HG03354 (cell line): ENCODE measurements around the gene SOBP.

ENCODE experiments used
- ATAC-seq: cut with Tn5 transposase; IDR thresholded peaks from one replicate; pipeline ENCODE4 v1.9.1; 2021; ENCODE audit warnings: mild to moderate bottlenecking; ENCODE audit not compliant: unreplicated experiment, poor library complexity, severe bottlenecking

Gene SOBP

DNA sequence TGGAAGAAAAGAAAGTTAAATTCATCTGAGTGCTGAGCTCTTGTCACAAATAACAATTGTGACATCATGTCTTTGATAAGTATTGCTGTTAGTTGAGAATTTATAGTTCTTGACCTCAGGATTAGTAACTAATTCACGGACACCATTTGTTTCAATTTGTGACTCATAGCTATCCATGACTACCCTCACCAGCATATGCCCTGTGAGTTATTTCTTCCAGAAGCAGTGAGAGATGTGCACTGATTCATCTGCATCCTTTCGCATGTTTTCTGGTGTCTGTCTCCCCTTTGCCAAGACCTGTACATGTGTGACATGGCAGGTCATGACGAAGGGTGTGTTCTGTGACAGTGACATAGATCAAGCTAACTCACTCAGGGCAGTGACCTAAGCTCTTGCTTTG lies 86.9 kb downstream of the SOBP start:
- no peak for ATAC-seq

DNA sequence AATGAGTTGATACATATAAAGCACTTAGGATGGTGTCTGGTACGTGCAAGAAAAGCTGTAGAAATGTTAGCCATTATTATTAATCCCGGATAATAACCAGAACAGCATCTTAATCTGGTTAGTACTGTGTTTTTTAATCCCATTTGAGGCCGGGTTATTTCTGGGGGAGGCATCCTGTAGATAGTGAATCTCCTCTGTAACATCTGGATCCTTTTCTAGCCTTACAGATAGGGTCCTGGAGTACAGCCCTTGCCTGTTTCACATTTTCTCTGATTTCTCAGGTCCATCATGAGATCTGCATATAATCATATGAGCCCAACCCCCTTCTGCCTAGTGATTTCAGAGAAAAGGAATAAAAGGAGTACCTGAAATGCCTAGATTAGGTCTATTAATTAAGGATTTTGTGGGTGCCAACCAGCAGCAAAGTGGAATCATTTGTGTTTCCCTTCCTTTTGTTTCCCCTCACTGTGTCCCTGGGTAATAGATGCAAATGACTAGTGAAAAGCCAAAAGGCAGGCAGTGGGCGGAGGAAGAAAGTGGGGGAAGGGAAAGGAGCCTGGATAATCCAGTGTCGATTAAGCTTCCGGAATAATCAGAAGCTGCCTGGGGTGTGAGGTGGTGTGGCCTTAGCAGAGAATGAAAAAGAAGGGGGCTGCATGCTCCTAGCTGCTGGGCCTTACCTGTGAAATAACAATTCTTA lies 88.9 kb downstream of the SOBP start:
- no peak for ATAC-seq

GRCh38 chr6:107579456-107580056 lies 89.6 kb downstream of the SOBP start:
- ATAC-seq = no peak

DNA sequence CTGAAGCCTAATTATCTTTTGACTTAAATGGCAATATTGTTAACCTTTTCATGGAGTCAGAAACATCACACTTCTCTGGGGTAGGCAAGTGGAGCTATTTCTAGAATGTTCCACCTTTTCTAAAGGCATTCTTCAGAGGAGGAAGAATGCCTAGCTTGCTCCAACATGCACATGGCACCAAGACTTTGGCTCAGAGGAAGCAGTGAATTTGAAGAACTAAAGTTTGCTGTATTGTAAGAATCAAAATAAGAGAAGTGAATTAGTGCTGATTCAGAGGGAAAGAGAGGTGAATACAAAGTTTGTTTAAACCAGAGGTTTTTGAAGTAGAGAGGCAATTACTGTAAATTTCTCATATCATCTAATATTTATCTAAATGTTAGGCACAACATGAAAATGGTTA lies 92.2 kb downstream of the SOBP start:
- no peak for ATAC-seq

- ATAC-seq = no peak
Observed at GRCh38 chr6:107584726-107585125, 94.8 kb downstream of the SOBP start.

DNA sequence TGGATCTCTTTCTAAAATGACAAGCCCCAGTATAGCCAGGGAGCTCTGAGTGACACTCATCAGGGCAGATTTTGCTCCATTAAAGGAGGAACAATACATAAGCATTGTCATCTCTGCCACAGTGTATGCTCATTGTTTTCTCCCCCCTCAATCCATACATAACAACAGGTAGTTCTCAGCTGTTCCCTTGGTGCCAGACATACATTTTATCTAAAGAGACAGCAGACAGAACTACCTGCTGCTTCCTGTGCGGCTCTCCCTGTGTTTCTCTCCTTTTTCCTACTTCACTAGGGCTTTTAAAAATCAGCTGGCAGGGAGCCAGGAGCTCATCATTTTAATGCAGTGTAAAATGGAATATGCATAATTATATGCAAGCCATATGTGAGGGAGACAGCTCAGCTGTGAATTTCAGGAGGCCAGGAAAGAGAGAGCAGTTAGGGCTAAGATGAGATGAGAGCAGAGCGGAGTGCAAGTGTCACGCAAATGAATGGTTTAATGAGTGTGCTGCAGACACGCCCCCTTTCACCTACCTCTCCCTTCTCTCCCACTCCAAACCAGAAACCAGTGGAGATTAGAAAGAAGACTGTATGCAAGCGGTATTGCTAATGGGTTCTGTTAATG lies 96.0 kb downstream of the SOBP start:
- no peak for ATAC-seq

DNA sequence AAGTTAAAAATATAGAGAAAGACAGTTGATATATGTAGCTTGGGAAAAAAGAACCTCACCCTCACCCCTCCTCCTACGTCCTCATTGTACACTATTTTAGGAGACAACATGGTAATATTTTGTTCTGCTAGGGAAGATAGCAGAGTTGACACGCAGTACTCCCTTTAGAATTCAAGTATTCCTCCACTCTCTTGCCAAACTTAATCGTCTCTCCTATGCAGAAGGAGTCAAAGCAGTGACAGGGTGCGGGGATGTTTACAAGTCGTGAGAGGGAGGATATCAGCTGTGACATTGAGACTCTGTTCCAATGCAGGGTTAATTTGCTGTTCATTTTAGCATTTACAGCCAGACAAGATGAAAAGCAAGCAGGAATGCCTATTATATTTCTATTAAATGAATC lies 97.5 kb downstream of the SOBP start:
- ATAC-seq = no peak

DNA sequence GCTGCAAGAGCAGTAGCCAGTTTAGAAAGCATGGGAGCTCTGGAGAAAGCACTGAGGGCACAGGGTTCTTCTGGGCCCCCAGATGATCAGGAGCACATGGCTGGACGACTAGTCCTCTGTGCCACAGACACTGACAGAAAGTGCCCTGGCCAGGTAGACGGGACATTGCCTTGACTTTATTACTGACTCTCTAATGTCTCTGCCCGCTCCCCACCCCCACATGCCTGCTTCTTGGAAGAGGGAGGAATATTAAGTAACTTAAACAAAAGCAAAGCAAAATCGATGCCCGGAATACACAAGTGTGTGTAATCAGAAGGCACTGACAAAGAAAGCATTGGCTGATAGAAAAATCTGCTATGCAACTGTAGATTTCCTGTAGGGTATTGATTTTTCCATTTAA lies 99.3 kb downstream of the SOBP start:
- ATAC-seq = no peak

DNA sequence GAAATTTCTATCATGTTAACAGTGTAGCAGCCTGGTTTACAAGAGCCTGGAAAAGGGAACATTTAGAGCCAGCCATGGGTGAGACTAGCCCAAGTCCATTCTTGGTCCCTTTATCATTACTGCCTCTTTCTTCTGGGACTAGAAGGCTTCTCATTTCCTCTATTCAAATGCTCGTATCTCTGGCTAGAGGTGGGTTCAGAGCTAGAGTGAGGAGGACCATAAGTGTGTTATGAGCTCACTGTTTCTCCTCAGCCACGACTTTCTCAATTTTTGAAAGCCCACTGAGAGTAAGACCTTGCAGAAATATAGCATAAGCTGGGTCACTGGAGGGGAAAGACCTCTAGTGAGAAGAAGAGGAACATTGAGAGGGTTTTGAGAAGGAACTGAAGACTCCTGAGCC lies 100.0 kb downstream of the SOBP start:
- ATAC-seq = no peak

- no peak for ATAC-seq
Observed at GRCh38 chr6:107590378-107590777, 100.5 kb downstream of the SOBP start.

- ATAC-seq = no peak
Observed at GRCh38 chr6:107591346-107591745, 101.4 kb downstream of the SOBP start.

GRCh38 chr6:107592806-107593205 lies 102.9 kb downstream of the SOBP start:
- no peak for ATAC-seq

DNA sequence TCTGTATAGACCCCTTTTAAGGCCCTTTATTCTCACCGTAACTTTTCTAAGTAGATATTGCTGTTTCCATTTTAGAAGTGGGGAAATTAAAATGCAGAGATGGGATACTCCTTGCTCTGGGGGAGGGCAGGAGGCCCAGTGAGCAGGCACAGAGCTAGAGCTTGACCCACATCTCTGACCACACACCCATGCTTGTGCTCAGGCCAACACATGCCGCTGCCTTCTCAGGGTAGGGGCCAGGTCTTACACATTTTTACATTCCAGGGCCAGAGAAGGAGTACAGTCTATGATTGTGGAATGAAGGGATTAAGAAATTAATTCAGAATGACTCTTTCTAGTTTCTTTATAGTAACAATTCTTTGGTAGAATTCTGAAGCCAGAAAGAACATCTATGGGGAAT lies 104.8 kb downstream of the SOBP start:
- no peak for ATAC-seq

- ATAC-seq = no peak
Observed at GRCh38 chr6:107598091-107598490, 108.2 kb downstream of the SOBP start.

- no peak for ATAC-seq
Observed at GRCh38 chr6:107599043-107599442, 109.1 kb downstream of the SOBP start.

GRCh38 chr6:107600121-107600520 lies 110.2 kb downstream of the SOBP start:
- ATAC-seq = no peak

DNA sequence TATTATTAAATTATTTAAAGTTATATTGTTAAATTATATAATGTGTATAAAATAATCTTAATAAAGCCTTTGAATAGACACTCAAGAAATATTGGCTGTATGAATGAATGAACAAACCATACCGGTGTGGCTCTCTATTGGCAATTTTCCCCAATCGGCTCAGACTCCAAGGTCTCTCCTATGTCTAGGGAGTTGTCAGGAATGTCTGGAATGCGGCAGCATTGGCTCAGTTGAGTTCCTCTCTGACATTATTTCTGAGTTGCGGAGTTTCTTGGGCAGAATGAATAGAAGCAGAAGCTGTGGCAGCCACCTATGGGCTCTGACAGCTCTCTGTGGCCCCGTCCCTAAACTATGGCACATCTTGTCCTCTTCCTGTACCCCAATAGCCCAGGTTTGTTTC lies 111.0 kb downstream of the SOBP start:
- ATAC-seq = no peak

DNA sequence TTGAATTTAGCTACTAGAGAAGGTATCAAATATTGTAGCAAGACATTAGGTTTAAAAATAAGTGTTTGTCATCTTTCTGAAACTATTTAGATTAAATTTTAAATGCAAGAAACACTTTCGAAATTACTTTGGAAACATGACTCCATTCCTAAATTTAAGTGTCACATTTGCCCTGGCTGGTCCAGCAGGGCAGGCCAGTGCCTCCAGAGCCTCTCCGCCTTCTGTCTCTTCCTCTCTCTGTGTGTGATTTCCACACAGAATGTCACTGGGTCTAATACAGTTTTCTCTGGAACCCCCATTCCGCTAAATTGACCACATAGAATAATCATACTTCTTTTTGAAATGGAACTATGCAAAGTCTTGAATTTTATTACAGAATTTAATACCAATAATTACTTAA lies 111.5 kb downstream of the SOBP start:
- ATAC-seq = no peak

DNA sequence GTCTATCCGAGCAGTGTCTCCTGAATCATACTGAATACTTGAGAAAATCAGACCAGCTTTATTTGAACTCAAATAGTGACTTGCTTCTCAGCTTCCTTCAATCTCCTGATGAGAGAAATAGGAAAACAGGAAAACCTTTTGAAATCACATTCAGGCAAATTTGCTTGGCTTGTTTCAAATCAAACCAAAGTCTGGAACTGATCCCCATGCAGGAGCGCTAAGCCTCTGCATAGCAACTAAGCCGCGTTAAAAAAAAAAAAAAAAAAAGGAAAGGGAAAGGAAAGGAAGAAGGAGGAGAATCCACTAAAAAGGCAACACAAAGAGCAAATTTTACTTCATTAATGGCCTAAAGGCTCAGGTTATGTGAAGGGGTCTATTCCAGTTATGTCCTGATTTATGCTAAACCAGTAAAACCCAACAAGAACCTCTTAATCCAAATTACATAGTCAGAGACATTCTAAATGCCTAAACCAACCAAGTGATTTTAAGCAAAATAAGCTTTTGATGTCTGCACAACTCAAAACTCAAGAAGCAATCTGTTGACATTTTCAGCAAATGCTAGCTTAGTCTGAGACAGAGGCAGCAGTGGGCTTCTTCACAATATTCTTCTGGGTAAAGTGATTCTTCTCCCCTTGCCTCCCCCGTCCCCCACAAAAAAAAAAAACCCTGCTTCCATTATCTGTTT lies 112.5 kb downstream of the SOBP start:
- no peak for ATAC-seq

DNA sequence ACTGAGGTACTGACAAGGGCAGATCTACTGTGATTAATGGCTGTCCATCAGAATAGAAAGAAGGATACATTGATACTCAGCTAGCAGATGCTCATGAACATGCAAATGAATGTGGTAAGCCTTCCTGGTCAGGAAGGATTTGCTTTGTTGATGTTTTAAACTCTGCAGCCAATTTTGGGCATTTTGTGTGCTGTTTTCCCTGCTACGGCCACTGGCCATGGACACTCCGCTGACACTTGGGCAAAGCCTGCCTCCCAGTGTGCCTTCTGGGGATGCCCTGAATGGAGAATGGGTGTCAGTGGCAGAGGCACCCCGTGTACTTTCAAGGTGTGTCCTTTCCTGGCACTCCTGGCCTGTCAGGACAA lies 113.1 kb downstream of the SOBP start:
- no peak for ATAC-seq

- no peak for ATAC-seq
Observed at GRCh38 chr6:107604549-107604948, 114.6 kb downstream of the SOBP start.
